H9 (cell line): ENCODE measurements around the gene MYCN. TPM values are rescaled to one million over a fixed set of nuclear protein-coding genes. Genes with fewer than 3 reads are reported as not detected.

Source experiments
- DNase-seq: peaks from one replicate; pipeline ENCODE4 v3.0.0-alpha.2; 2017
- H2AFZ ChIP-seq: one replicate; pipeline ENCODE4 v1.6.1; 2013; ENCODE audit warnings: mild to moderate bottlenecking, low read length, control low read depth, moderate library complexity
- H2AK5ac ChIP-seq: 2 replicates; pipeline ENCODE4 v1.6.1; 2013; ENCODE audit warnings: low read length, control low read depth, mixed read lengths; ENCODE audit not compliant: insufficient read length
- H2BK120ac ChIP-seq: one replicate; pipeline ENCODE4 v1.6.1; 2013; ENCODE audit warnings: low read depth, mild to moderate bottlenecking, low read length, control low read depth, inconsistent platforms; ENCODE audit not compliant: poor library complexity, severe bottlenecking
- H2BK12ac ChIP-seq: 2 replicates; pipeline ENCODE4 v1.6.1; 2013; ENCODE audit warnings: low read length, control low read depth, mixed read lengths, low read depth; ENCODE audit not compliant: insufficient read length
- H2BK15ac ChIP-seq: 2 replicates; pipeline ENCODE4 v1.6.1; 2013; ENCODE audit warnings: low read depth, low read length, control low read depth
- H2BK20ac ChIP-seq: one replicate; pipeline ENCODE4 v1.6.1; 2013; ENCODE audit warnings: low read depth, mild to moderate bottlenecking, low read length, control low read depth, inconsistent platforms; ENCODE audit not compliant: poor library complexity, severe bottlenecking
- H2BK5ac ChIP-seq: 2 replicates; pipeline ENCODE4 v1.6.1; 2013; ENCODE audit warnings: low read length, control low read depth, mixed read lengths; ENCODE audit not compliant: insufficient read length
- H3K14ac ChIP-seq: 2 replicates; pipeline ENCODE4 v1.6.1; 2013; ENCODE audit warnings: low read length, control low read depth; ENCODE audit not compliant: insufficient read depth
- H3K18ac ChIP-seq: 2 replicates; pipeline ENCODE4 v1.6.1; 2013; ENCODE audit warnings: low read depth, mild to moderate bottlenecking, mixed read lengths, low read length, control low read depth; ENCODE audit not compliant: insufficient read length
- H3K23ac ChIP-seq: 2 replicates; pipeline ENCODE4 v1.6.1; 2013; ENCODE audit warnings: low read length, control low read depth, mixed read lengths, low read depth; ENCODE audit not compliant: insufficient read length
- H3K23me2 ChIP-seq: 2 replicates; pipeline ENCODE4 v1.6.1; 2013; ENCODE audit warnings: low read depth, mild to moderate bottlenecking, mixed read lengths, low read length, control low read depth; ENCODE audit not compliant: insufficient read length, poor library complexity, severe bottlenecking
- H3K27ac ChIP-seq: 2 replicates; pipeline ENCODE4 v1.5.1; 2013; ENCODE audit warnings: low read length, control low read depth, mixed read lengths, low read depth; ENCODE audit not compliant: insufficient read length
- H3K27me3 ChIP-seq: 2 replicates; pipeline ENCODE4 v1.6.1; 2013; ENCODE audit warnings: low read length, control low read depth, inconsistent platforms; ENCODE audit not compliant: insufficient read depth
- H3K4ac ChIP-seq: 2 replicates; pipeline ENCODE4 v1.6.1; 2013; ENCODE audit warnings: low read depth, mild to moderate bottlenecking, control low read depth, inconsistent platforms, low read length, moderate library complexity
- H3K4me1 ChIP-seq: 2 replicates; pipeline ENCODE4 v1.6.1; 2013; ENCODE audit warnings: low read length, control low read depth, inconsistent platforms; ENCODE audit not compliant: insufficient read depth
- H3K4me2 ChIP-seq: 2 replicates; pipeline ENCODE4 v1.6.1; 2013; ENCODE audit warnings: low read length, control low read depth, mixed read lengths; ENCODE audit not compliant: insufficient read length, insufficient read depth
- H3K56ac ChIP-seq: 2 replicates; pipeline ENCODE4 v1.6.1; 2013; ENCODE audit warnings: low read depth, mild to moderate bottlenecking, mixed read lengths, low read length, control low read depth; ENCODE audit not compliant: insufficient read length
- H3K79me1 ChIP-seq: 2 replicates; pipeline ENCODE4 v1.6.1; 2013; ENCODE audit warnings: low read depth, mild to moderate bottlenecking, moderate library complexity, low read length, control low read depth, inconsistent platforms; ENCODE audit not compliant: insufficient read depth, poor library complexity, severe bottlenecking
- H3K79me2 ChIP-seq: 2 replicates; pipeline ENCODE4 v1.6.1; 2013; ENCODE audit warnings: low read length, control low read depth, inconsistent platforms; ENCODE audit not compliant: insufficient read depth
- H3K9ac ChIP-seq: 2 replicates; pipeline ENCODE4 v1.6.1; 2013; ENCODE audit warnings: low read length, control low read depth, mixed read lengths; ENCODE audit not compliant: insufficient read length; ENCODE audit errors: extremely low read depth
- H3K9me3 ChIP-seq: one replicate; pipeline ENCODE4 v1.6.1; 2013; ENCODE audit warnings: low read depth, low read length, inconsistent platforms; ENCODE audit not compliant: control insufficient read depth
- H3T11ph ChIP-seq: one replicate; pipeline ENCODE4 v1.6.1; 2013; ENCODE audit warnings: mild to moderate bottlenecking, low read length, control low read depth, inconsistent platforms
- H4K20me1 ChIP-seq: one replicate; pipeline ENCODE4 v1.6.1; 2013; ENCODE audit not compliant: control insufficient read depth, insufficient read length, insufficient read depth
- H4K5ac ChIP-seq: 2 replicates; pipeline ENCODE4 v1.6.1; 2013; ENCODE audit warnings: low read depth, mild to moderate bottlenecking, mixed read lengths, low read length, control low read depth; ENCODE audit not compliant: insufficient read length
- H4K8ac ChIP-seq: replicated peaks from 2 replicates; pipeline ENCODE4 v1.6.1; 2013; ENCODE audit warnings: low read length, control low read depth, mixed read lengths, low read depth; ENCODE audit not compliant: insufficient read length
- H4K91ac ChIP-seq: 2 replicates; pipeline ENCODE4 v1.6.1; 2013; ENCODE audit warnings: low read depth, mild to moderate bottlenecking, moderate library complexity, mixed read lengths, low read length, control low read depth; ENCODE audit not compliant: insufficient read length
- H3K27ac Mint-ChIP-seq, 3 experiments: 2 replicates in 2 of 3; 3 replicates in 1 of 3; pipeline ENCODE4 v1.8.0; 2020 to 2021; ENCODE audit warnings: mixed read lengths in 3 of 3, mild to moderate bottlenecking in 1 of 3, moderate library complexity in 1 of 3
- H3K27me3 Mint-ChIP-seq: 2 replicates; pipeline ENCODE4 v1.8.0; 2021; ENCODE audit warnings: low read depth, mild to moderate bottlenecking, moderate library complexity, mixed read lengths
- H3K36me3 Mint-ChIP-seq, 3 experiments: 2 replicates in 2 of 3; 3 replicates in 1 of 3; pipeline ENCODE4 v1.8.0; 2020 to 2021; ENCODE audit warnings: low read depth in 3 of 3, mixed read lengths in 3 of 3; ENCODE audit not compliant: insufficient read depth in 1 of 3
- H3K4me1 Mint-ChIP-seq, 2 experiments: 2 replicates each; pipeline ENCODE4 v1.8.0; 2020; ENCODE audit warnings: mixed read lengths in 2 of 2
- H3K4me3 Mint-ChIP-seq, 2 experiments: 2 replicates in 1 of 2; 3 replicates in 1 of 2; pipeline ENCODE4 v1.8.0; 2020 to 2021; ENCODE audit warnings: mild to moderate bottlenecking in 2 of 2, mixed read lengths in 2 of 2, moderate library complexity in 1 of 2
- H3K9me3 Mint-ChIP-seq, 2 experiments: 2 replicates in 1 of 2; 3 replicates in 1 of 2; pipeline ENCODE4 v1.8.0; 2020; ENCODE audit warnings: mild to moderate bottlenecking in 2 of 2, mixed read lengths in 2 of 2, moderate library complexity in 1 of 2
- WGBS: extraction: QIAGEN DNeasy Blood & Tissue Kit; methylation state at CpG from one replicate; pipeline ENCODE4 v1.1.7; 2013; ENCODE audit warnings: missing lambda C conversion rate, low lambda C conversion rate, mixed read lengths; ENCODE audit not compliant: insufficient read length; ENCODE audit errors: extremely low coverage; 5-methylcytosine and 5-hydroxymethylcytosine counted together
- total RNA-seq: library from RNA; stranded (reverse); gene quantifications from 2 replicates; pipeline ENCODE4 v1.2.1, GENCODE V29; 2021
- TF ChIP-seq, protein P1 (sequence below): fragments of 200-600 bp; sonication (generic); conservative IDR thresholded peaks from 3 replicates; pipeline ENCODE4 v1.8.0; 2021; ENCODE audit warnings: antibody characterized with exemption, mild to moderate bottlenecking

The MYCN gene
- total RNA-seq, 1 experiment from 2014 or later: 100.0 TPM

GRCh38 chr2:15907461-15908324, 32.7 kb upstream of the MYCN start:
- Histone ChIP-seq H3T11ph (no peak overlapping the region), H3K4ac (no peak overlapping the region), H3K9ac (no peak overlapping the region), H3K18ac (no peak overlapping the region), H3K9me3 (no peaks in the 10 kb centered on the region), H4K20me1 (no peaks in the 10 kb centered on the region), H2BK12ac (no peak overlapping the region), H2BK20ac (no peak overlapping the region), H3K56ac (no peak overlapping the region), H2AFZ (no peak overlapping the region), H4K91ac (no peak overlapping the region), H3K23ac (no peak overlapping the region), H2BK5ac (no peak overlapping the region), H3K23me2 (no peaks in the 10 kb centered on the region), H3K79me1 (no peaks in the 10 kb centered on the region), H3K27ac (no peak overlapping the region), H3K79me2 (no peaks in the 10 kb centered on the region), H3K4me2 (no peak overlapping the region), H3K27me3 (no peaks in the 10 kb centered on the region), H4K8ac (no peak overlapping the region), H3K14ac (no peak overlapping the region), H3K4me1 (no peaks in the 10 kb centered on the region), H2AK5ac (no peak overlapping the region), H2BK120ac (no peak overlapping the region), H2BK15ac (no peak overlapping the region), H4K5ac (no peak overlapping the region)
- H3K36me3 Mint-ChIP-seq: no peaks in the 10 kb centered on the region
- TF ChIP-seq, protein P1, sequence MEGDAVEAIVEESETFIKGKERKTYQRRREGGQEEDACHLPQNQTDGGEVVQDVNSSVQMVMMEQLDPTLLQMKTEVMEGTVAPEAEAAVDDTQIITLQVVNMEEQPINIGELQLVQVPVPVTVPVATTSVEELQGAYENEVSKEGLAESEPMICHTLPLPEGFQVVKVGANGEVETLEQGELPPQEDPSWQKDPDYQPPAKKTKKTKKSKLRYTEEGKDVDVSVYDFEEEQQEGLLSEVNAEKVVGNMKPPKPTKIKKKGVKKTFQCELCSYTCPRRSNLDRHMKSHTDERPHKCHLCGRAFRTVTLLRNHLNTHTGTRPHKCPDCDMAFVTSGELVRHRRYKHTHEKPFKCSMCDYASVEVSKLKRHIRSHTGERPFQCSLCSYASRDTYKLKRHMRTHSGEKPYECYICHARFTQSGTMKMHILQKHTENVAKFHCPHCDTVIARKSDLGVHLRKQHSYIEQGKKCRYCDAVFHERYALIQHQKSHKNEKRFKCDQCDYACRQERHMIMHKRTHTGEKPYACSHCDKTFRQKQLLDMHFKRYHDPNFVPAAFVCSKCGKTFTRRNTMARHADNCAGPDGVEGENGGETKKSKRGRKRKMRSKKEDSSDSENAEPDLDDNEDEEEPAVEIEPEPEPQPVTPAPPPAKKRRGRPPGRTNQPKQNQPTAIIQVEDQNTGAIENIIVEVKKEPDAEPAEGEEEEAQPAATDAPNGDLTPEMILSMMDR: no peak
- H3K4me1 Mint-ChIP-seq: peaks cover 2 to 3% of the 10 kb centered on the region in 2 experiments; a peak in 1 of 4 replicates
- WGBS: no CpG with 5 or more reads among the region's 2 CpGs
- no peak overlapping the region for H3K4me3 Mint-ChIP-seq
- H3K9me3 Mint-ChIP-seq: peaks cover 0 to 2% of the 10 kb centered on the region in 2 experiments; a peak in 1 of 5 replicates
- no peak overlapping the region for H3K27ac Mint-ChIP-seq
- H3K27me3 Mint-ChIP-seq: no peaks in the 10 kb centered on the region; the same call in 1 of the 2 replicates
- no peak for DNase-seq
